ENCODE results near the gene MTRF1L. TPM values are rescaled to one million over a fixed set of nuclear protein-coding genes. Genes with fewer than 3 reads are reported as not detected.
A peak's percentile ranks its signal among the peaks of the same experiment; 100 is the strongest.

MTRF1L gene
- polyA plus RNA-seq, 1 of the 3 experiments (the other 2 are of a cell fraction): 7.7 TPM

DNA sequence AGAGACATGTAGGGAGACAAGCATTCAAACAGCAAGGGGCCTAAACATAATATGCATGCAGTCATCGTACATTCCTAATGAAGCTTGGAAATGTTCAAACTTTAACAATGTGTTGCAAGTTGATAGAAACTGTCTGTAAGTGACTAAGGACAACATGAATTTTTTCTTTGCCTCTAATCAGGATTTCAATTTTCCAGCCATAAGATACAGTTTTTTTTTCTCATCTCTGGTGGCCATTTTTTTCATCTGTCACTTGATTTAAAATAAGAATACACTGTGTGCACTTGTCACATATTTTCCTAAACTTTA is 22.2 kb upstream of the MTRF1L start:
- Histone ChIP-seq H3K79me2 (ENCODE audit: insufficient read depth) (no peaks in the 10 kb centered on the region), H3K9me3 (no peaks in the 10 kb centered on the region), H3K4me3 (ENCODE audit: low read depth in 2 of 2, low read length in 1 of 2) (no peak overlapping the region), H4K20me1 (ENCODE audit: insufficient read depth) (no peaks in the 10 kb centered on the region), H3K27me3 (ENCODE audit: insufficient read depth) (no peaks in the 10 kb centered on the region), H3K9me2 (no peaks in the 10 kb centered on the region), H3F3A (replicated peaks; ENCODE audit: insufficient read depth) (peaks cover 8% of the 10 kb centered on the region), H3K9ac (no peak overlapping the region), H3K4me2 (no peak overlapping the region), H3K36me3 (replicated peaks in 1 of 2; ENCODE audit: control insufficient read depth in 1 of 2, insufficient read depth in 2 of 2, low read length in 1 of 2) (peaks cover 0 to 3% of the 10 kb centered on the region in 2 experiments), H3K4me1 (ENCODE audit: control insufficient read depth in 1 of 2, insufficient read depth in 2 of 2, low read depth in 1 of 2, low read length in 1 of 2) (no peaks in the 10 kb centered on the region), H2AFZ (ENCODE audit: low read depth) (no peak overlapping the region), H3K27ac (ENCODE audit: low read depth in 2 of 2, low read length in 1 of 2) (no peak overlapping the region)
- WGBS (ENCODE audit: low lambda C conversion rate): 57% methylated on average over 1 of the region's 1 CpG
- TF ChIP-seq SIN3A (IDR thresholded peaks at IDR 0.05; ENCODE audit: borderline replicate concordance, low read depth, low read length): no peak
- ChIA-PET CTCF (interaction anchor here (0.6 to 2.0 kb wide), 18 partner anchors 9 to 1600 kb away, joined by 3 to 10 read pairs (median 3); no protein-coding TSS in a partner anchor), POLR2A (no interaction called here)
- DNase-seq: no peak

DNA sequence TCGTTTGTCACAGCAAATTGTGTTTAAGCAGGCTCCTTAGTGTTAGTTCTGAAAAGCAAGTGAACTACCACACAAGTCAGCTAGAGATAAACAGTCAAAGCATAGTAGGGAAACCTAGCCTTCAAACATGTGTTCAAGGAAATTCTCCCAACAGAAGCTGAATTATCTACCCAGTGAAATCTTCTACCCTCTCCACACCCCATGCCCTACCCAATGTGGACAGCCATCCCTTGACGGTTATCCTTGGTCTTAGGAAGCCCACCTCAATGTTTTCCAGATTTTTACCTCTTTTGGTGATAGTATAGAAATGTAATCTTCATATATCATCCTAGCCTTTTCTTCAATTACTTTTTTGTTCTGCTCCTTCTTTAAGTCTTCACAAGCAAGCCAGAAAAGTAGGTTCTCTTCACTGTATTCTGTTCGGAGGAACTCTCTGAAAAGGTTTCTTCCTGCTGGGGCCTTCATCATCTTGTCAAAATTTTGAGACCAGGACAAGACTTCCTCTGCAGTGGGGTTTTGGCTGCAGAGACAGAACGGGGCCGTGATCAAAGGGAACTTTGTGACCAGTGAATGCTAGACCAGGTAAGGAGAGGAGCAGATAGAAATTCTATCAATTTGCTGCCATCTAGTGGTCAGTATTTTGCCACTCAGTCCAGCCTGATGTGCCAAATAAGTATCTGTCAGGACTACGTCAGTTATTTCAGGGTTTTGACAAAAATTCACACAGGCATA is 21.6 kb upstream of the MTRF1L start:
- TF ChIP-seq TAF1 (IDR thresholded peaks at IDR 0.05; ENCODE audit: borderline replicate concordance, low read depth, low read length) (no peak), SMC3 (IDR thresholded peaks at IDR 0.05; ENCODE audit: low read depth, low read length) (peak; percentile 48), RAD21 (IDR thresholded peaks at IDR 0.05; ENCODE audit: low read length) (peak; percentile 79)
- TF ChIP-seq, protein P1, sequence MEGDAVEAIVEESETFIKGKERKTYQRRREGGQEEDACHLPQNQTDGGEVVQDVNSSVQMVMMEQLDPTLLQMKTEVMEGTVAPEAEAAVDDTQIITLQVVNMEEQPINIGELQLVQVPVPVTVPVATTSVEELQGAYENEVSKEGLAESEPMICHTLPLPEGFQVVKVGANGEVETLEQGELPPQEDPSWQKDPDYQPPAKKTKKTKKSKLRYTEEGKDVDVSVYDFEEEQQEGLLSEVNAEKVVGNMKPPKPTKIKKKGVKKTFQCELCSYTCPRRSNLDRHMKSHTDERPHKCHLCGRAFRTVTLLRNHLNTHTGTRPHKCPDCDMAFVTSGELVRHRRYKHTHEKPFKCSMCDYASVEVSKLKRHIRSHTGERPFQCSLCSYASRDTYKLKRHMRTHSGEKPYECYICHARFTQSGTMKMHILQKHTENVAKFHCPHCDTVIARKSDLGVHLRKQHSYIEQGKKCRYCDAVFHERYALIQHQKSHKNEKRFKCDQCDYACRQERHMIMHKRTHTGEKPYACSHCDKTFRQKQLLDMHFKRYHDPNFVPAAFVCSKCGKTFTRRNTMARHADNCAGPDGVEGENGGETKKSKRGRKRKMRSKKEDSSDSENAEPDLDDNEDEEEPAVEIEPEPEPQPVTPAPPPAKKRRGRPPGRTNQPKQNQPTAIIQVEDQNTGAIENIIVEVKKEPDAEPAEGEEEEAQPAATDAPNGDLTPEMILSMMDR (IDR thresholded peaks at IDR 0.05): peak; percentile 81
- 51% methylated on average over 6 of the region's 6 CpGs for WGBS (ENCODE audit: low lambda C conversion rate)
- Histone ChIP-seq H3K36me3 (replicated peaks in 1 of 2; ENCODE audit: control insufficient read depth in 1 of 2, insufficient read depth in 2 of 2, low read length in 1 of 2) (peaks cover 0 to 3% of the 10 kb centered on the region in 2 experiments), H3K4me3 (ENCODE audit: low read depth in 2 of 2, low read length in 1 of 2) (no peak overlapping the region), H3K79me2 (ENCODE audit: insufficient read depth) (no peaks in the 10 kb centered on the region), H3K9me2 (no peaks in the 10 kb centered on the region), H4K20me1 (ENCODE audit: insufficient read depth) (no peaks in the 10 kb centered on the region), H3K4me2 (no peak overlapping the region), H3K27me3 (ENCODE audit: insufficient read depth) (no peaks in the 10 kb centered on the region), H3F3A (replicated peaks; ENCODE audit: insufficient read depth) (peaks cover 8% of the 10 kb centered on the region), H3K27ac (ENCODE audit: low read depth in 2 of 2, low read length in 1 of 2) (no peak overlapping the region), H3K9me3 (no peaks in the 10 kb centered on the region), H3K4me1 (ENCODE audit: control insufficient read depth in 1 of 2, insufficient read depth in 2 of 2, low read depth in 1 of 2, low read length in 1 of 2) (no peaks in the 10 kb centered on the region), H2AFZ (ENCODE audit: low read depth) (no peak overlapping the region), H3K9ac (no peak overlapping the region)
- POLR2A ChIA-PET: no interaction called here
- peak; percentile 60 for DNase-seq
- CTCF ChIA-PET: interaction anchor here (0.6 to 1.8 kb wide), 20 partner anchors 8 to 1601 kb away, joined by 3 to 7 read pairs (median 3); no protein-coding TSS in a partner anchor

DNA sequence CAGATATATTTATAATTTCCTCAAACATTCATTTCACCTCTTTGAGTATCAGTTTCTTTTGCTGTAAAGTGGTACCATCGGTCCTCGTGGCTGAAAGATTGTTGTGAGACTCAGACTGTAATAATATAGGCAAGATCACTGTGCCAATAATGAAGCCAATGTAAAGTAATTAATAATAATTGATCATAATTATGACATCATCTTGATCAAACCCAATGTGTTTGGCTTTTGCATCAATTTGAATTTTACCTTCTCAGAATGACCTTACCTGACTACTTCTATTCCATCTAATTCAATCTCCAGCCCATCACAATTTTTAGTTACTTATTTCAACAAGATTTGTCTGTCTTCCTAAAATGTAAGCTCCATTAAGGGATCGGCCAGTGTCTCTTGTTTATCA is 15.8 kb upstream of the MTRF1L start:
- no peaks in the 10 kb centered on the region for H3K4me1 ChIP-seq (ENCODE audit: control insufficient read depth in 1 of 2, insufficient read depth in 2 of 2, low read depth in 1 of 2, low read length in 1 of 2)
- H3K27ac ChIP-seq (ENCODE audit: low read depth in 2 of 2, low read length in 1 of 2): no peak overlapping the region
- no peak overlapping the region for H3K4me3 ChIP-seq (ENCODE audit: low read depth in 2 of 2, low read length in 1 of 2)
- no peaks in the 10 kb centered on the region for H3K9me3 ChIP-seq
- no peak for DNase-seq
- H4K20me1 ChIP-seq (ENCODE audit: insufficient read depth): no peaks in the 10 kb centered on the region
- peaks cover 0 to 8% of the 10 kb centered on the region in 2 experiments for H3K36me3 ChIP-seq (replicated peaks in 1 of 2; ENCODE audit: control insufficient read depth in 1 of 2, insufficient read depth in 2 of 2, low read length in 1 of 2)
- WGBS (ENCODE audit: low lambda C conversion rate): 93% methylated on average over 3 of the region's 3 CpGs
- CTCF ChIA-PET: interaction anchor here (1.7 kb wide), 1 partner anchor 64 kb away, joined by 9 read pairs; no protein-coding TSS in a partner anchor
- H3K4me2 ChIP-seq: no peak overlapping the region
- H2AFZ ChIP-seq (ENCODE audit: low read depth): no peak overlapping the region
- POLR2A ChIA-PET: no interaction called here
- peaks cover 4% of the 10 kb centered on the region for H3F3A ChIP-seq (replicated peaks; ENCODE audit: insufficient read depth)
- H3K79me2 ChIP-seq (ENCODE audit: insufficient read depth): no peaks in the 10 kb centered on the region
- H3K9ac ChIP-seq: no peak overlapping the region
- H3K9me2 ChIP-seq: no peaks in the 10 kb centered on the region
- no peaks in the 10 kb centered on the region for H3K27me3 ChIP-seq (ENCODE audit: insufficient read depth)
- TF ChIP-seq, protein P2, sequence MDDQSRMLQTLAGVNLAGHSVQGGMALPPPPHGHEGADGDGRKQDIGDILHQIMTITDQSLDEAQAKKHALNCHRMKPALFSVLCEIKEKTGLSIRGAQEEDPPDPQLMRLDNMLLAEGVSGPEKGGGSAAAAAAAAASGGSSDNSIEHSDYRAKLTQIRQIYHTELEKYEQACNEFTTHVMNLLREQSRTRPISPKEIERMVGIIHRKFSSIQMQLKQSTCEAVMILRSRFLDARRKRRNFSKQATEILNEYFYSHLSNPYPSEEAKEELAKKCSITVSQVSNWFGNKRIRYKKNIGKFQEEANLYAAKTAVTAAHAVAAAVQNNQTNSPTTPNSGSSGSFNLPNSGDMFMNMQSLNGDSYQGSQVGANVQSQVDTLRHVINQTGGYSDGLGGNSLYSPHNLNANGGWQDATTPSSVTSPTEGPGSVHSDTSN (IDR thresholded peaks at IDR 0.05): no peak
- no peak for TF ChIP-seq GATA2 (CRISPR knock-in tag; IDR thresholded peaks at IDR 0.05)
- no peak for TF ChIP-seq FOXJ3 (CRISPR knock-in tag; IDR thresholded peaks at IDR 0.05)
- TF ChIP-seq, protein P3, sequence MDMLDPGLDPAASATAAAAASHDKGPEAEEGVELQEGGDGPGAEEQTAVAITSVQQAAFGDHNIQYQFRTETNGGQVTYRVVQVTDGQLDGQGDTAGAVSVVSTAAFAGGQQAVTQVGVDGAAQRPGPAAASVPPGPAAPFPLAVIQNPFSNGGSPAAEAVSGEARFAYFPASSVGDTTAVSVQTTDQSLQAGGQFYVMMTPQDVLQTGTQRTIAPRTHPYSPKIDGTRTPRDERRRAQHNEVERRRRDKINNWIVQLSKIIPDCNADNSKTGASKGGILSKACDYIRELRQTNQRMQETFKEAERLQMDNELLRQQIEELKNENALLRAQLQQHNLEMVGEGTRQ (IDR thresholded peaks at IDR 0.05; ENCODE audit: borderline replicate concordance, low read depth, low read length): no peak
- no peak for TF ChIP-seq MXI1 (IDR thresholded peaks at IDR 0.05; ENCODE audit: low read depth, low read length)
- TF ChIP-seq EZH2phosphoT487 (IDR thresholded peaks at IDR 0.05; ENCODE audit: borderline replicate concordance, low read depth): no peak
- TF ChIP-seq, protein P4, sequence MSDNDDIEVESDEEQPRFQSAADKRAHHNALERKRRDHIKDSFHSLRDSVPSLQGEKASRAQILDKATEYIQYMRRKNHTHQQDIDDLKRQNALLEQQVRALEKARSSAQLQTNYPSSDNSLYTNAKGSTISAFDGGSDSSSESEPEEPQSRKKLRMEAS (IDR thresholded peaks at IDR 0.05; ENCODE audit: low read depth): no peak
- no peak for TF ChIP-seq RFX5 (IDR thresholded peaks at IDR 0.05; ENCODE audit: low read length)
- no peak for TF ChIP-seq TCF12 (IDR thresholded peaks at IDR 0.05)
- TF ChIP-seq, protein P1 (IDR thresholded peaks at IDR 0.05): no peak

Measured in SK-N-SH (cell line).